Left kidney (tissue), 2 donors: Measurements from ENCODE around the gene SPOCK3. TPM values are rescaled to one million over a fixed set of nuclear protein-coding genes. Genes with fewer than 3 reads are reported as not detected.
"Not testable (repeated sequence)": the region's sequence is repeated elsewhere in the genome, so short reads cannot be mapped to it uniquely, and the experiment has no call there.

Source experiments
- DNase-seq: peaks from one replicate; pipeline ENCODE4 v3.0.0-alpha.2; 2013
- polyA plus RNA-seq: library from polyadenylated mRNA; unstranded; fragments of 120-200 nt; gene quantifications from one replicate; pipeline ENCODE4 v1.2.1, GENCODE V29; 2013; ENCODE audit not compliant: insufficient read length

SPOCK3 gene
- polyA plus RNA-seq, 1 donor: 12.3 TPM

- DNase-seq: no peak
These were observed 411.2 kb downstream of the SPOCK3 start for GRCh38 chr4:166823126-166823525.

- DNase-seq: no peak
These were observed 411.9 kb downstream of the SPOCK3 start for GRCh38 chr4:166822386-166822785.

DNA sequence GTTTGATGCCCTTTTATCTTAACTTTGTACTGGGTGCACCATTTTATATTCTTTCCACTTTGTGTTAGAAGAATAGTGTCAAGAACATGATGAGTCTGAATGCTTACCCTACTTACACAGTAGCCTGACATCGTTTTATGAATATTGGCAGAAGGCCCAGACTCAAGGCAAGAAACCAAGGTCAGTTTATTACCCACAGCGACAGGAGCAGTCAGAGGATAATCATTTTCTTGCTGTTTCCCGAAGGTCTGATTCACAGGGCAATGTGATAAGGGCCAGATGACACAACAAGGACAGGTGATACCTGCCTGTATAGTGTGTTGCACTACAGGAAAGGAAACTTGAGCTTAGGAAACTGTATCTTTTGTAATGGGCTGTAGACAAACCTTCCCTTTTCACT is 417.4 kb downstream of the SPOCK3 start:
- no peak for DNase-seq

- DNase-seq: no peak
These were observed 425.9 kb downstream of the SPOCK3 start for GRCh38 chr4:166808380-166808779.

- DNase-seq: no peak
These were observed 431.9 kb downstream of the SPOCK3 start for GRCh38 chr4:166802346-166802745.

- DNase-seq: no peak
These were observed 436.2 kb downstream of the SPOCK3 start for GRCh38 chr4:166798126-166798525.

DNA sequence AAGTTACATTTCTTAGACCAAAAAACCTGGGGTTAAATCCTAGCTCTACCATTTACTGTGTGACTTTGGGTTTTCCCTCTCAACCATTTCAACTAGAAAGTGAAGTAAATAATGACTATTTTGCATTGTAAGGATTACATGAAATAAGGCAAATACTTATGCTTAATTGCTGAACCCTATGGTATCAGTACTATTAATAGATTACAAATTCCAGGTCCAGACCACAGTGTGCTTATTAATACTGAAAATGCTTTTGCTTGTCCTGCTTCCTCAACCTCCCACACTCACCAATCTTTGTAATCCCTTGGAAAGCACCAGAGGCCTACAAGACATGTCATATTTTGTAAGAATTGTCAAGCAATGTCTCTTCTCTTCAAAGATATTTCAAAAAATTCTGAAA is 456.5 kb downstream of the SPOCK3 start:
- DNase-seq: no peak

GRCh38 chr4:166763018-166763417 is 471.3 kb downstream of the SPOCK3 start:
- no peak for DNase-seq

- DNase-seq: no peak
These were observed 492.6 kb downstream of the SPOCK3 start for GRCh38 chr4:166741742-166742141.

GRCh38 chr4:166739215-166739614 is 495.1 kb downstream of the SPOCK3 start:
- not testable (repeated sequence) for DNase-seq

GRCh38 chr4:166737430-166737829 is 496.9 kb downstream of the SPOCK3 start:
- no peak for DNase-seq

- no peak for DNase-seq
These were observed 498.7 kb downstream of the SPOCK3 start for GRCh38 chr4:166735553-166735952.

DNA sequence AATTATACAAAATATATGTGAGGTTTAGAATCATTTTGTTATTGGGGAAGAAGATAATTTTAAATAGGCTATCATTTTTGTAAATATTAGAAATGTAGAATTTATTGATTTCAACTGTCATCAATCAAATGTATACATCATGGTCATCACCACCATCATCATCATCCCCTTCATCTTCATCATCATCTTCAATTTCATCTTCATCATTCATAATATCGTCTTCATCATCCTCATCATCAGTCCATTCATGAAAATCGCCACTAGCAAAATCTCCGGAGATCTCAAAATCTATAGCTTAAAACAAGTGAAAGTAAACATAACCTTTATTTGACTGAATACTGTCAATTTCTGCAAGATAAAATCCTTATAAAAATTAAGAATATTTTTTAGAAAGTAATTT is 499.5 kb downstream of the SPOCK3 start:
- no peak for DNase-seq

GRCh38 chr4:166733686-166734085 is 500.6 kb downstream of the SPOCK3 start:
- no peak for DNase-seq

DNA sequence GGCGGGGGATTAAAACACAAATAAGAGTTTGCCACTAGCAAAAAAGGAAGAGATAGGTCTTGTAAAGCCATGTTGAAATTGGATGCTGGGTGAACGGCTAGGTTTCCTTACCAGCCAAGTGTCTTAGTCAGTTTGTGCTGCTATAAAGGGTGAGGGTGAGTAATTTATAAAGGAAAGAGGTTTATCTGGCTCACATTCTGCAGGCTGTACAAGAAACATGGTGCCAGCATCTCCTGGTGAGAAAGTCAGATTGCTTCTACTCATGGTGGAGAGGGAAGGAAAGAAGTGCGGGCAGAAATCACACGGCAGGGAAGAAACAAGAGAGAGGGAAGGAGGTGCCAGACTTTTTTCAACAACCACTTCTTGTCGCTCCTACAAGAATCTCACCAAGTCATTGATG is 507.5 kb downstream of the SPOCK3 start:
- no peak for DNase-seq

DNA sequence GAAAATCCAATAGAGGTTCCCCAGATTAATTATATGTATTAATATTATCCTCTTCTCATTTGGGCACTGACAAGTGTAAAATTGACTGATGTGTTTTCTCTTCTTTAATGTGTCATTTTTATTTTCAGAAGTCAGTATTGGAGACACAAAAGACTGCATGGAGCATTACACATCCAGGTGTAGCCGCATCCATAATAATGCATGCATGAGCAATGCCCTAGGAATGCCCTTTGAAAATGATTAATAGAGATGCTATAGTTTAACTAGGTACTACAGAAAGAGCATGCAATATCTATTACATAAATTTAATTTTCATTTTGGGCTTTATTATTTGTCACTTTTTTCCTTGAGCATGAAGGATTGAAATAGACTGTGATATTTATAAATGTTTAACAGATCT is 509.9 kb downstream of the SPOCK3 start:
- no peak for DNase-seq

DNA sequence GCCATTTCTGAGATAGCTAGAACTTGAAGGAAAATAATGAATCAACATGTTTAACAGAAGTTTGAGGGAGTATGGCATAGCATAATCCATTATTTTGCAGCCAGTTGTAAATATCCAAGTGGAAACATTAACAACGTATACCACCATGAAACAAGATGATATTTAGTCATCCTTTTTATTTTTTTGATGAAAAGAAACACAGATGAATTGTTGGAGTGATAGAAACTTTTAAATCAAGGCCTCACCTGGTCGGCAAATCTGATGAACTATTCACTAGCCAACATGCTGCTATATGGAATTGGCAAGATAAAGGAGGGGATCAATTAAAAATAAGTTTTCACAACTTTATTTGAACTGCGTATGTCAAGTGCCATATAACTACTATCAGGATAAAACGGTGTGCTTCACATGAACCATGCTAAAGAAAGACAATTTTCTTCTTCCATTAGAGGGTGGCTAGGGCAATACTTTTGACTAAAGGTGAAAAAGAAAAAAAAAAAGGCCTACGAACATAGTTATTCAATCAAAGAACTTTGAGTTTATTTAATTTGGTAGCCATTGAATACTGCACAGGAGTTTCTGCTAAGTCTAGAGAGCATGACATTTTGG is 510.7 kb downstream of the SPOCK3 start:
- no peak for DNase-seq

GRCh38 chr4:166715748-166716713 is 518.3 kb downstream of the SPOCK3 start:
- not testable (repeated sequence) for DNase-seq

GRCh38 chr4:166700592-166700991 is 533.7 kb downstream of the SPOCK3 start:
- no peak for DNase-seq

GRCh38 chr4:166688835-166689234 is 545.5 kb downstream of the SPOCK3 start:
- DNase-seq: no peak

DNA sequence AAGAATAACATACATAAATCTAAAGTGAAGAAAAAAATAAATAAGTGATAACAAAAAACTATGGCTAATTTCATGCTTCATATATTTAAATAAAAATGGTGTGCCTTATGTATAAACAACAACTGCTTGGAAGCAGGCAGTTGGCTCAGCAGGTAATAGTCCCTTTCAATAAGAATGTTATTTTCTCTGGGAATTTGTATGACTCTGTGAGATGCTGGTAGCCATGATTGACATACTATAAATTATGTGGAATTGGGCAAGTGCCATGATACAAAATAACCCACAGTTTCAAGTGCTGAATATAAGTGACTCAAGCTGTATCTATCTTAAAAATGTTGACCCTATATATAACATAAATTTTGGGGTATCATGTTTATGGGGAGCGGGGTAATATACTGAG is 546.5 kb downstream of the SPOCK3 start:
- DNase-seq: no peak
